Measurements from ENCODE around the gene ABCB7.
"Not testable (repeated sequence)": the region's sequence is repeated elsewhere in the genome, so short reads cannot be mapped to it uniquely, and the experiment has no call there.

ABCB7 gene

GRCh38 chrX:75155827-75156525, at the start of gene ABCB7:
ABCB7 (minus strand) TSS chrX:75156283; CDS start chrX:75156272, 11 bp downstream.
- no peak for FAIRE-seq

- not testable (repeated sequence) for FAIRE-seq
These were observed 32.5 kb upstream of the ABCB7 start for GRCh38 chrX:75188415-75189206.

DNA sequence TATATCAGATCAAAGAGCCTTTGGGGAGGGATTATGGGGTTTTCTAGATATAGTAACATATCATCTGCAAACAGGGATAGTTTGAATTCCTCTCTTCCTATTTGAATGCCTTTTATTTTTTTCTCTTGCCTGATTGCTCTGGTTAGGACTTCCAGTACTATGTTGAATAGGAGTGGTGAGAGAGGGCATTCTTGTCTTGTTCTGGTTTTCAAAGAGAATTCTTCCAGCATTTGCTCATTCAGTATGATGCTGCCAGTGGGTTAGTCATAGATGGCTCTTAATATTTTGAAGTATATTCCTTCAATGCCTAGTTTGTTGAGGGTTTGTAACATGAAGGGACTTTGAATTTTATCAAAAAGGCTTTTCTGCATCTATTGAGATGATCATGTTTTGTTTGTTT, 25.6 kb upstream of the ABCB7 start:
- no peak for FAIRE-seq

GRCh38 chrX:75179536-75180293, 23.6 kb upstream of the ABCB7 start:
- not testable (repeated sequence) for FAIRE-seq

DNA sequence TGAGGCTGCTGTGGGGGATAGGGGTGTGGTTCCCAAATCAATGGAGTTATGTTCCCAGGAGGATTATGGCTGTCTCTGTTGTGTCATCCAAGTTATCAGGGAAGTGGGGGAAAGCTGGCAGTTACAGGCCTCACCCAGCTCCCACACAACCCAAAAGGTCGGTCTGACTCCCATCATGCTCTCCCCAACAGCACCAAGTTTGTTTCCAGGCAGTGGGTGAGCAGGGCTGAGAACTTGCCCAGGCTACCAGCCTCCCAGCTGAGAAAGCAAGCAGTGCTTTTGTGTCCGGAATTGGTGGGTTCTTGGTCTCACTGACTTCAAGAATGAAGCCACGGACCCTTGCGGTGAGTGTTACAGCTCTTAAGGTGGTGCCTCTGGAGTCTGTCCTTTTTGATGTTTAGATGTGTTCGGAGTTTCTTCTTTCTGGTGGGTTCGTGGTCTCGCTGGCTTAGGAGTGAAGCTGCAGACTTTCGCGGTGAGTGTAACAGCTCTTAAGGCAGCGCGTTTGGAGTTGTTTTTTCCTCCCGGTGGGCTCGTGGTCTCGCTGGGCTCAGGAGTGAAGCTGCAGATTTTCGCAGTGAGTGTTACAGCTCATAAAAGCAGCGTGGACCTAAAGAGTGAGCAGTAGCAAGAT, 16.3 kb upstream of the ABCB7 start:
- FAIRE-seq: not testable (repeated sequence)

DNA sequence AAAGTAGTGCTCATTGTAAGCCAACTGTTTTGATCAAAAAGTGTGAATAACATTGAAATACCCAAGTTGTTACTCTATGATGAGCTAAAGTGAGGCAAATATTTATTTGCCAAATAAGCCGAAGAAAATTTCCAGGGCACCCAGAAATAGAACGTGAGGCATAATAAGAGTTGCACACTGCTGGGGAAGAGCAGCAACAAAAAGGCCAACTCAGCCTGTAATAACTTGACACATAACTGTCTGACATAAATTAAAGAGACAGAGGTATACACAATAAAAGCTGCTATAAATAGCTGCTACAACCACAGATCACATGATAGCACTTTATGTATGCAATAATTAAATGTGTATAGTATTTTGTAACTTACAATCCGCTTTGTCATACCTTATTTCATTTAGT, 2.0 kb upstream of the ABCB7 start:
- no peak for FAIRE-seq

DNA sequence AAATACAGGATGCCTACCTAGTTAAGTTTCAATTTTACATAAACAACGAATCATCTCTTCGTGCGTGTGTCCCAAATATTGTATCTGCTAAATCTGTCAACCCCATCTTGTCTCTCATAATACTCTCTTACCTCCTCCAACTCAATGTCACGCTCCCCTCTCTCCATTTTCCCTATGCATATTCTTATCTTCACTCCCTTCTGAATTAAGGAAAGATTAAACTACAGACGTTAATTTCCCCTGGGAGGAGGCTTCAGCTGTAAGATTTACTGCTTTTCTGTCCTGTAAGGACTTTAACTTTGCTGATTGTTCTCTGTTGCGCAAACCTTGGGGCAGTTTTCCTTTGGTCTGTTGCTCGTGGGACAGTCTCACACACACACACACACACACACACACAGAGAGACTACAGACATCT, 455 bp upstream of the ABCB7 start:
- FAIRE-seq: no peak

DNA sequence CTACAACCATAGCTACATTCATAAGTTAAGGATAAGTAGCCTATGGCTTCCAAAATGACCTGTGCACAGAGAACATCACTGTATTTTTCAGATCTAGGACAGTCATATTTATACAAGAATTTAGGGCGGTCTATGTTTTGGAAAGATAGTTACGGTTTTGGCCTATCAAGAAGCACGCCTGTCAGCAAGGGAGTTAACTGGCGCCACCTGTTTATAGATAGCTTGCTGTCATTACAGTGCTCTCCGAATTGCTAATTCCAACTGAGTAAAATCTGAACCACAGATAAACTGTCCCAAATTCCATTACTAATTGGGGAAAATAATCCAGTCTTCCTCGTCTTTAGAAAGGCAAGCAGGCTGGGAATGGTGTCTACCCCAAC, 646 bp downstream of the ABCB7 start:
- FAIRE-seq: no peak

- no peak for FAIRE-seq
These were observed 1.2 kb downstream of the ABCB7 start for GRCh38 chrX:75154871-75155270.

GRCh38 chrX:75151827-75152592, 4.1 kb downstream of the ABCB7 start:
- FAIRE-seq: no peak

DNA sequence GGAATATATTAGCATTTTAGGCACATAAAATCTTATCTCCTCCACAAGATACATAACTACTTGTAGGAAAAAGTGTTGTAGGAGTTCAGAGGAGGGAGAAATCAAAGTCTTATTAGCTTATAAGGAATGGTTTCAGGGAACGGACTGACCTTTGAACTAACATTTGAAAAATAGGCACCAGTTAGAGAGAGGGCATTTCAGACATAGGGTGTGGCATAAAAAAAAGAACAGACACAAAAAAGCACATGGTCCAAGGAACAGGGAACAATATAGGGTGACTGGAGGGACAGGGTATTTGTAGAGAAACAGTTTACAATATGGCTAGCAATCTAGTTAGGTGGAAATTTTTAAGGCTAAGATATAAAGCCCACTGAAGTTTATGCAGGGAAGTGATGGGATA, 6.4 kb downstream of the ABCB7 start:
- no peak for FAIRE-seq

GRCh38 chrX:75132672-75133071, 23.4 kb downstream of the ABCB7 start:
- FAIRE-seq: no peak

- no peak for FAIRE-seq
These were observed 24.0 kb downstream of the ABCB7 start for GRCh38 chrX:75131973-75132627.

DNA sequence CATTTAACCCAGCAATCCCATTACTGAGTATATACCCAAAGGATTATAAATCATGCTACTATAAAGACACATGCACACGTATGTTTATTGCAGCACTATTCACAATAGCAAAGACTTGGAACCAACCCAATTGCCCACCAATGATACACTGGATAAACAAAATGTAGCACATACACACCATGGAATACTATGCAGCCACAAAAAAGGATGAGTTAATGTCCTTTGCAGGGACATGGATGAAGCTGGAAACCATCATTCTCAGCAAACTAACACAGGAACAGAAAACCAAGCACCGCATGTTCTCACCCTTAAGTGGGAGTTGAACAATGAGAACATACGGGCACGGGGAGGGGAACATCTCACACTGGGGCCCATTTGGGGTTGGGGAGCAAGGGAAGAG, 27.0 kb downstream of the ABCB7 start:
- FAIRE-seq: not testable (repeated sequence)

- no peak for FAIRE-seq
These were observed 37.8 kb downstream of the ABCB7 start for GRCh38 chrX:75118296-75118695.

GRCh38 chrX:75115707-75116413, 40.2 kb downstream of the ABCB7 start:
- FAIRE-seq: no peak

DNA sequence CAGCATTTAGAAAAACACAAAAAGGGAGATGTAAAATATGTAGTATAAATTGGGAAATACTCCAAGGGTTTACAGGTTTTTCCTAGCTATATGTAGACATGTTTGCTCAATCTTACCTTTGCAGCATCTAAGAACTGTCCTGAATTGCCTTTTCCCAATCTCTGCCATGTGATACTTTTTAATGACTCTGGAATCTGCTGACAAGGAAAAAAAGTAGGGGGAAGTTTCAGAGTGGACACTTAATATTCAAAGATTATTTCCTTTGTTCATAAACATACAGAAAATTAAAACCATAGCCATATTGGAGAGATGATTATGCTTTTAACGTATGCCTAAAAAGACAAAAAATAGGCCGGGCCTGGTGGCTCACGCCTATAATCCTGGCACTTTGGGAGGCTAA, 41.4 kb downstream of the ABCB7 start:
- no peak for FAIRE-seq

DNA sequence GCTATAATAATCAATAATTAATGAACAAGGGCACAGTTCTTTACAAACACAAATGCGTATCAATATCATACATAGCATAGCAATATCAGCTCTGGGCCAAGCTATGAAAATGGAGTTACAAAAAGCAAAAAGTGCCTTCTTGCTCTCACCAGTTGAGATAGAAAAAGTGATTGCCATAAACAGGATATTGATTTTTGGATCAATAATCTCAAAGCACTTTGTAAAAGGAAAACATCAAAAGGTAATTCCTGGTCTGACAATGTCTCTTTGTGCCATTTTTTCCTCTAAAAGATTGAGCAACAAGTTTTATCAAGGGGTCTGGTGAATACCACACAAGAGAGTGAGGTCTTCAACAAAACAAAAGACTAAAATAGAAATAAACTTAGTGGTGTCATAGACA, 42.4 kb downstream of the ABCB7 start:
- FAIRE-seq: no peak

DNA sequence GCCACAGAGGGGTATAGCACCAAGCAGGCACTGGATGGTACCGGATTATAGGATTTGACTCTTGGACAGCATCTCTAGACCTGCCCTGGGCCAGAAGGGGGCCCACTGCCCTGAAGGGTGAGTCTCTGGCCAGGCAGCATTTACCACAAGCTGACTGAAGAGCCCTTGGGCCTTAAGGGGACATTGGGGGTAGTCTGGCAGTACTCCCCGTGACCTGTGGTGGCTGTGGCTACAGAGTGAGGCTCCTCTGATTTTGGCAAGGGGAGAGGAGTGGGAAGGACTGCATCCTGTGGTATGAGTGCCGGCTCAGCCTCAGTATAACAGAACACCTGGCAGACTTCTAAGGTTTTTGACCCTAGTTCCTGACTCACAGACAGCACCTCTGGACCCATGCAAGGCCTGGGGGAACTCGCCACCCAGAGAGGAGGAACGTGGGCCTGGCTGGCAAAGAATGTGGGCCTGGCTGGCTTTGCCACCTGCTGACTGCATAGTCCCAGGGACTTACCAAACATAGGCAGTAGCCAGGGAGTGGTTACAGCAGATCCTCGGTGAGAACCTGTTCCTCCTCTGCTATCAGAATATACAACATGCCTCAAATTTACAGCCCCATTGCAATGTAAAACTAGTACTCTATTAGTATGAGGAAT, 48.1 kb downstream of the ABCB7 start:
- no peak for FAIRE-seq

DNA sequence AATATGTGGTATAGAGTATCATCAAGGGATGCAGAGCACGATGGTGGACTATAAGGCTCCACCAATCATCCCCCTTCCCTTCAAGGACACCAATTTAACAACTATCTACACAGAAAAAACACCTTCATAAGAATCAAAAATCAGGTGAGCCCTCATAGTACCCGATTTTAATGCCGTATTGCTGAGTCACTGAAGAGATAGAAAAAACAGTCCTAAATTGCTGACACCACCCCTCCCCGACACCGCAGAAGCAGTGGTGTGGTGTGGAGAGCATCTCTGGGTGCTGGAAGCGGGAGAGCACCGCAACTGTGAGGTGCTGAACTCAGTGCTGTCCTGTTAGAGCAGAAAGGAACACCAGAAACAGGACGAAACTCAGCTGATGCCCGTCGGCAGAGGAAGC, 49.3 kb downstream of the ABCB7 start:
- no peak for FAIRE-seq

DNA sequence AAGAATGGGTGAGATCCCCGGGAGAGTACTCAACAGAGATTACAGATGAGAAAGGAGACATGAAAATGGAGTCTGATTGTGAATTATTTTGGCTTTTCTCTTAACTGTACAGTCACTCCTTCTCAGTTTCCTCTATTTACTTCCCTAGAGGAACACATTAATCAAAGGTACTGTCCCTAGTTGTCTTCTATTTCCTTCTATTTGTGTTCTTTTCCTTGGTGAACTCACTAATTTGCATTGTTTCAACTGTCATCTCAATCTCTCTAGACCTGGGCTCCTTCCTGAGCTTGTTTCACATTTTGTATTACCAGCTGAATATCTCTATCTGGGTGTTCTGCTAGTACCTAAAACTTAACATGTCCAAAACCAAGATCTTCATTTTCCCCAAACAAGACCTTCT, 59.8 kb downstream of the ABCB7 start:
- no peak for FAIRE-seq

All from TTC549 (cell line).